Uterus (tissue), 2 donors: ENCODE measurements around the gene KSR2.

Source experiments
- CTCF ChIP-seq, 4 experiments: fragments of 200-600 bp in 2 of 4; fragments of 450-650 bp in 2 of 4; sonication (generic) in 2 of 4; IDR thresholded peaks; one replicate each; pipeline ENCODE4 v1.5.1; 2016 to 2019; ENCODE audit warnings: antibody characterized with exemption in 4 of 4, mild to moderate bottlenecking in 2 of 4, moderate library complexity in 1 of 4
- POLR2A ChIP-seq, 2 donors: fragments of 450-650 bp; IDR thresholded peaks; one replicate each; pipeline ENCODE4 v1.6.1; 2016; ENCODE audit warnings: antibody characterized with exemption in 2 of 2, mild to moderate bottlenecking in 1 of 2, moderate library complexity in 1 of 2

GRCh38 chr12:117524806-117525205, 444.0 kb downstream of the KSR2 start:
- TF ChIP-seq CTCF (IDR thresholded peaks at IDR 0.05) (no peak), POLR2A (IDR thresholded peaks at IDR 0.05) (no peak)
